ENCODE measurements around the gene PITPNM3.

PITPNM3 gene

DNA sequence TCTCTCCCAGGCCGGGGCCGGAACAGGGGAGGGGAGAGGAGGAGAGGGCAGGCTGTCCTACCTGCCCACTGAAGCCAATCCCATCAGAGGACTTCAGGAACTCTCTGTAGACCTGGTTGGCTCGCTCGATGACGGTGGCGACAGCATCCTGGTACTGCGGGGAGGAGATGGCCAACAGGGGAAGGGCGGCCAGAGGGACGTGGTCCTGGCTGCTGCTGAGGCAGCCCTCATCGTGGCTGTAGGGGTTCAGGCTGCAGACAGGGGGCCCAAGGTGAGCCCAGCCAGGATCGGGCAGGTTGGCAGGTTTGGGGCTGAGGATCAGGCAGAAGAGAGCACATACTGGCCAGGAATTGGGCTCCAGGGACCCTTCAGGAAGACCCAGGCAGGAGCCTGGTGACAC lies 77.9 kb downstream of the PITPNM3 start:
- DNase-seq (ENCODE audit: low read depth), result no peak

DNA sequence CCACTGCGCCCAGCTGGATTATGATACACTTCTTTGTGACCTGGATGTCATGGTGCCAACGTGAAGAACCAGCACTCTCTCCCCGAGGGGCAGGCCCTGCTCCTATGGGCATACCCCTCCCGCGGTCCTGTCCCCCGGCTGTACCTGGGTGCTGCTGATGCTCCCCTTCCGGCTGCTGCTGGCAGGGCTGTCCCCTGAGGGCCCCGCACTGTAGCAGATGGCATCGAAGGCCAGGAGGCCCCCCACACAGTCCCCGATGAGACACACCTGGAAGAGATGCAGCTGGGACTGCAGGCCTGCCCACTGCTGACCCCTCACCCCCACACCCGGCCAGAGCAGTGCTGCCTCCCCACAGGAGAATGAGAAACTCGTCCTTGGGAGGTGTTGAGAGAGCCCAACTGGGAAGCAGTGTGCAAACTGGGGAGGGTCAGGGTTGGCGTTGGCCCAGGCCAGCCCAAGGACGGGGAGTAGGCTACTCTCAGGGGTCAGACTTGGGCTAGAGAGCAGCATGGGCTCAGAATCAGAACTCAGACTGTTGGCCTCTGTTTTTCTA lies 78.4 kb downstream of the PITPNM3 start:
- DNase-seq (ENCODE audit: low read depth), result no peak

DNA sequence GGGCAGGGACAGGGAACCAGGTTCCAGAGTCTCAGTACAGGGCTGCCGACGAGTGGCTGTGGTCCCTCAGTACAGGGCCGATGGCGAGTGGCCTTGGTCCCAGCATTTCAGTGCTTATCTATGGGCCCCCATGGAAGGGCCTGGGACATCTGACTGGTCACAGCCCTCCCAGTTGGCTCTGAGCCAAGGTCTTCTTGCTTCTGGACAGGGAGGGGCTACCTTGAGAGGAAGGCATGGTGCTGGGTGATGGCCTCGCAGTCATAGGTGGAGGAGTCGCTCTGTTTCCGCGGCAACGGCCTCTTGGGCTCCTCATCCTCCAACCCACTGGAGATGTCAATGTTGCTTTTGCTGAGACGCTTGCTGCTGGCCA lies 79.6 kb downstream of the PITPNM3 start:
- DNase-seq (ENCODE audit: low read depth), result no peak

- DNase-seq (ENCODE audit: low read depth), result no peak
Observed at GRCh38 chr17:6476076-6476809, 80.1 kb downstream of the PITPNM3 start.

- no peak for DNase-seq (ENCODE audit: low read depth)
Observed at GRCh38 chr17:6475411-6475810, 80.9 kb downstream of the PITPNM3 start.

- DNase-seq (ENCODE audit: low read depth), result no peak
Observed at GRCh38 chr17:6474906-6475305, 81.4 kb downstream of the PITPNM3 start.

GRCh38 chr17:6474376-6474775 lies 82.0 kb downstream of the PITPNM3 start:
- no peak for DNase-seq (ENCODE audit: low read depth)

- peak; percentile 21 for DNase-seq (ENCODE audit: low read depth)
Observed at GRCh38 chr17:6473128-6473767, 83.1 kb downstream of the PITPNM3 start.

- DNase-seq (ENCODE audit: low read depth), result no peak
Observed at GRCh38 chr17:6472517-6472916, 83.8 kb downstream of the PITPNM3 start.

GRCh38 chr17:6471531-6472465 lies 84.6 kb downstream of the PITPNM3 start:
- DNase-seq (ENCODE audit: low read depth), result no peak

GRCh38 chr17:6470751-6471521 lies 85.4 kb downstream of the PITPNM3 start:
- DNase-seq (ENCODE audit: low read depth), result no peak

- DNase-seq (ENCODE audit: low read depth), result no peak
Observed at GRCh38 chr17:6470146-6470718, 86.1 kb downstream of the PITPNM3 start.

DNA sequence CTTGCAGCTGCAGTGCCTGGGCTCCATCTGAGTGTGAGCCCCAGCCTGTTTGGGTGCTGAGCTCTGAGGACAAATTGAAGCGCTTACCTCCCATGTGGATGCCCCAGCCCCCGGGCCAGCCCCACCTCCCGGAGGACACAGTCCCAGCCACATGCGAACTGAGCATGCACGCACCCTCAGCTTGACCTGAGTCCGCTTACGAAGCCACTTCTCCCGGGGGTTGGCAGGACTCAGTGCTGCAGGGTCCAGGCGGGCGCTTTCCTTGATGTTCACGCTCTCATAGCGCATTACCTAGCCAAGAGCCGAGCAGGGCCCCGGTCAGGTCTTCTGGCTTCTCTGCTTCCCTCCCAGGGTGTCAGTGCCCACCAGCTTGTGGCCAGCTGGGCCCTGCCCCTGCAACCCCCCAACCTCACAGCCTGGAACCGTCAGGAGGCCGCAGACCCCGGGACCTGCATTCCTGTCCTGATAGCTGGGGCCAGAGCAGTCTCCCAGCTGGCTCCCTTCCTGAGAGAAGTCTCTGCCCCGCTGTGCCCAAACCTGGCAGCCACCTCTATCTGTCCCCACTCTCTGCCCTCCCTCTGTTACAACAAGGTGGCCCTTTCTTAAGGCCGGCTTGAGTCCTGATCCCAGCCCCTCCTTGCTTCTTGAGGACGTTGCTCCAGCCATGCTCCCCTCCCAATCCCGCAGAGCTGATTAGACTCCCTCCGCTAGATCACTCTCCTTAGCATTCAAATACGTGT lies 88.1 kb downstream of the PITPNM3 start:
- no peak for DNase-seq (ENCODE audit: low read depth)

GRCh38 chr17:6467567-6467966 lies 88.8 kb downstream of the PITPNM3 start:
- DNase-seq (ENCODE audit: low read depth), result no peak

DNA sequence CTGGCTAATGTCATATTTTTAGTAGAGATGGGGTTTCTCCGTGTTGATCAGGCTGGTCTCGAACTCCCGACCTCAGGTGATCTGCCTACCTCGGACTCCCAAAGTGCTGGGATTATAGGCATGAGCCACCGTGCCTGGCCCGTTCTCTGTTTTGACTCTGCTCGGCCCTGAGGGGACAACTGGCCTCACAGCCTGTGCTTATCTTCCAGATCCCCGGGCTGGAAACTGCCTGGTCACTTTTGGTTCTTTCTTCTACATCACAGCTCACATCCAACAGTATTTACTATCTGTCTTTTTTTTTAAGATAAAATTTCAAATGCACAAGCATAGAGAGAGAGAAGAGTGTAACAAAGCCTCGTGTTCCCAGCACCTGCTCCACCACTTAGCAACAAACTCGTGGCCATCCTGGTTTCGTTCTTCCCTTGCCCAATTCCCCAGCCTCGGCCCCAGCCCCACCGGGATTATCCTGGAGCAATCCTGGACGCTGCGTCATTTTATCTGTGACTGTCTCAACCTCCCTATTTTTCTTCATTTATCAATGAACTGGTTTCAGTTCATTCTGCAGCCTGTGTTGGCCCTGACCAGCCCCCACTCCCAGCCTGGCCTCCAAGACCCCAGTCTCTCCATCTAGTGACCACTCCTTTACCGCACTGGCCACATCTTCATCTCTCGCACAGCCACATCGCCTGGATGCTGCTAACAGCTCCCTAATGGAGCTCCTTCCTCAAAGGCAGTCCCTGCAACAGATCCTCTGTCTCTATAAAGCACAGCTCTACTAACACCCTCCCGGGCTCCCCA lies 91.0 kb downstream of the PITPNM3 start:
- no peak for DNase-seq (ENCODE audit: low read depth)

DNA sequence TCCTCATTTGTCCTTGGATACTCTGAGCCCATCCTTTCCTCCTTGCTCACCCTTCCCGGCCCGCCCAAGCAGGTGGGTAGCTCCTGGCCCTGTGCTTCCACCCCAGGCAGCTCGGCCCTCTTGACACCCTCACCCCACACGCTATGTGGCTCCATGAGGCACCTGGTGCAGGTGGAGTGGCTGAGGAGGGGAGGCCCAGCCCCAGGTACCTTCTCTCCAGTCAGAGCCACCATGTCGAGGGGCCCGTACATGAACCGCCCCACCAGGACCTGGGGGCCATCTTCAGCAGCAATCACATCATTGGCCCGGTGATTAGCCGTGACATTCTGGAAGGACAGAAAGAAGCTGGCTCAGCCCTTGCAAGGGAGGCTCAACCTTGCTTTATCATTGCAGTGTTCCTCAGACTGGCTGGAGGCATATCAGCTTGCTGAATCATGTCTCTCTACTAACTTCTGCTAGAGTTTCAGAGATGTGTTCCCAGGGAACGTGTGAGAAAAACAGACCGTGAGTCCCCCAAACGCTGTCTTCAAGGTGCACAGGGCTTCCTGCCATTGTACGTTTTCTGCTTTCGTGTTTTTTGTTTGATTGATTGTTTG lies 91.8 kb downstream of the PITPNM3 start:
- DNase-seq (ENCODE audit: low read depth), result no peak

DNA sequence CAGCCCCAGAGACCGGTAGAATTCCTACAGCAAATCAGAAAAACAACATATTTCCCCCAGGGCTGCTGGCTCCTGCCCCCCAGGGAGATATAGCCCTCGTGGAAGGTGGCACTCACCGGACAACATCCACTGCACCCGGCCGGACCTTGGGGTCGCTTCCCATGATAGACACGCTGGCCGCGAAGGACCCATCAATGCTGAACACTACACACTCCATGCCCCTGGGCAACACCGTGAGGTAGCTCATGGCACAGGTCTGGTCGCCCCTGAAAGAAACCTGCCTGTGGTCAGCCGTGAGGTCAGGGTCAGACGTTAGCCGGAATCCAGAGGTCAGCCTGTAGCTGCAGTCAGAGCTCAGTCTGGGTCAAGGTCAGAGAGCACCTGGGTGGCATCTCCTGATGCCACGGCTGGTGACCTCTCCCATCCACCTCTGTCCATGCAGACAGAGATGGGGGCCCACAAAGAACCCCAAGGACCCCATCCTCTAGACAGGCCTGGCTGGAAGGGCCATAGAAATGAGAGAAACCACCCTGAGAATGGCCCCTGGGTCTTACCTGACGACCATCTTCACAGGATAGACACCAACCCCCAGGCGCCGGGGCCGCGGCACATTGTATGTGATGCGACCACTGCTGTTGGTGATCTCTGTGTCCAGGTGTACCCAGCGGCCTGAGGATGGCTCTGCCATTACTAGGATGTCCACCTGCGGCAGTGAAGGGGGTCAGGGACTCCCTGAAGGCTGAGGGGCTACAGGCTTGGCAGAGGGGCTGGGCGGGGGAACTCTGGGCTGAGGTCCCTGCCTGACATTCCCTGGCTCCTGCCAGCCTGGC lies 92.5 kb downstream of the PITPNM3 start:
- DNase-seq (ENCODE audit: low read depth), result no peak

GRCh38 chr17:6462692-6463091 lies 93.7 kb downstream of the PITPNM3 start:
- no peak for DNase-seq (ENCODE audit: low read depth)

Data from CMK (cell line).